Thyroid gland (tissue), 4 donors: ENCODE data around the gene RASGRP4. TPM values are rescaled to one million over a fixed set of nuclear protein-coding genes. Genes with fewer than 3 reads are reported as not detected.

Experiments used
- DNase-seq, 2 donors: peaks; one replicate each; pipeline ENCODE4 v3.0.0-alpha.2; 2019
- H3K27ac ChIP-seq, 3 donors: fragments of 200-600 bp; sonication (generic); 1 replicate in 2 of 3; 2 replicates in 1 of 3; pipeline ENCODE4 v1.5.1; 2016 to 2019; ENCODE audit warnings: mild to moderate bottlenecking in 1 of 3, moderate library complexity in 1 of 3
- H3K27me3 ChIP-seq: fragments of 200-600 bp; sonication (generic); one replicate; pipeline ENCODE4 v1.5.1; 2019
- H3K36me3 ChIP-seq, 2 donors: fragments of 200-600 bp; sonication (generic); one replicate each; pipeline ENCODE4 v1.5.1; 2016 to 2019
- H3K4me1 ChIP-seq, 2 donors: fragments of 200-600 bp; sonication (generic); one replicate each; pipeline ENCODE4 v1.5.1; 2017 to 2019
- H3K4me3 ChIP-seq, 3 donors: fragments of 200-600 bp; sonication (generic); replicated peaks in 1 of 3; 1 replicate in 2 of 3; 2 replicates in 1 of 3; pipeline ENCODE4 v1.5.1; 2016; ENCODE audit warnings: mild to moderate bottlenecking in 1 of 3
- H3K9me3 ChIP-seq: fragments of 200-600 bp; sonication (generic); one replicate; pipeline ENCODE4 v1.5.1; 2017
- POLR2A ChIP-seq, 2 donors: fragments of 450-650 bp; IDR thresholded peaks; one replicate each; pipeline ENCODE4 v1.6.1; 2017; ENCODE audit warnings: antibody characterized with exemption in 2 of 2, mild to moderate bottlenecking in 2 of 2, moderate library complexity in 1 of 2
- WGBS, 2 donors: methylation state at CpG; one replicate each; pipeline ENCODE4 v1.1.5; 2017; 5-methylcytosine and 5-hydroxymethylcytosine counted together
- intact Hi-C: fragments of 100-400 bp; cut with DNase I; formaldehyde crosslinking; loops from one replicate; pipeline ENCODE4 v1.15.1; 2023
- total RNA-seq, 4 donors: library from RNA; depleted of rRNA; stranded (reverse); fragments of >200 nt; gene quantifications; one replicate each; pipeline ENCODE4 v1.2.3, GENCODE V29; 2016
- TF ChIP-seq, protein P1 (sequence below), 6 experiments: fragments of 200-600 bp in 3 of 6; fragments of 450-650 bp in 3 of 6; sonication (generic) in 3 of 6; IDR thresholded peaks; one replicate each; pipeline ENCODE4 v1.5.1; 2016 to 2019; ENCODE audit warnings: antibody characterized with exemption in 6 of 6, mild to moderate bottlenecking in 2 of 6, inconsistent platforms in 1 of 6, moderate library complexity in 1 of 6

The RASGRP4 gene
- total RNA-seq, 4 donors from 2014 or later = 0.89 to 1.7 (median 1.2) TPM

- WGBS, 2 donors = 93 to 97% methylated on average over 4 of the region's 4 CpGs
- no peak overlapping the region for H3K4me3 ChIP-seq
- peaks cover 14 to 15% of the 10 kb centered on the region in 2 donors for H3K4me1 ChIP-seq
- no peaks in the 10 kb centered on the region for H3K9me3 ChIP-seq
- TF ChIP-seq POLR2A (IDR thresholded peaks at IDR 0.05) = no peak
- TF ChIP-seq, protein P1, sequence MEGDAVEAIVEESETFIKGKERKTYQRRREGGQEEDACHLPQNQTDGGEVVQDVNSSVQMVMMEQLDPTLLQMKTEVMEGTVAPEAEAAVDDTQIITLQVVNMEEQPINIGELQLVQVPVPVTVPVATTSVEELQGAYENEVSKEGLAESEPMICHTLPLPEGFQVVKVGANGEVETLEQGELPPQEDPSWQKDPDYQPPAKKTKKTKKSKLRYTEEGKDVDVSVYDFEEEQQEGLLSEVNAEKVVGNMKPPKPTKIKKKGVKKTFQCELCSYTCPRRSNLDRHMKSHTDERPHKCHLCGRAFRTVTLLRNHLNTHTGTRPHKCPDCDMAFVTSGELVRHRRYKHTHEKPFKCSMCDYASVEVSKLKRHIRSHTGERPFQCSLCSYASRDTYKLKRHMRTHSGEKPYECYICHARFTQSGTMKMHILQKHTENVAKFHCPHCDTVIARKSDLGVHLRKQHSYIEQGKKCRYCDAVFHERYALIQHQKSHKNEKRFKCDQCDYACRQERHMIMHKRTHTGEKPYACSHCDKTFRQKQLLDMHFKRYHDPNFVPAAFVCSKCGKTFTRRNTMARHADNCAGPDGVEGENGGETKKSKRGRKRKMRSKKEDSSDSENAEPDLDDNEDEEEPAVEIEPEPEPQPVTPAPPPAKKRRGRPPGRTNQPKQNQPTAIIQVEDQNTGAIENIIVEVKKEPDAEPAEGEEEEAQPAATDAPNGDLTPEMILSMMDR (IDR thresholded peaks at IDR 0.05) = no peak
- H3K36me3 ChIP-seq = peaks cover 13 to 35% of the 10 kb centered on the region in 2 donors
- no peak for DNase-seq
- intact Hi-C loops = no loop called here
- no peaks in the 10 kb centered on the region for H3K27me3 ChIP-seq
- H3K27ac ChIP-seq = no peak overlapping the region
These were observed 49.0 kb downstream of the RASGRP4 start for GRCh38 chr19:38377052-38377451.

DNA sequence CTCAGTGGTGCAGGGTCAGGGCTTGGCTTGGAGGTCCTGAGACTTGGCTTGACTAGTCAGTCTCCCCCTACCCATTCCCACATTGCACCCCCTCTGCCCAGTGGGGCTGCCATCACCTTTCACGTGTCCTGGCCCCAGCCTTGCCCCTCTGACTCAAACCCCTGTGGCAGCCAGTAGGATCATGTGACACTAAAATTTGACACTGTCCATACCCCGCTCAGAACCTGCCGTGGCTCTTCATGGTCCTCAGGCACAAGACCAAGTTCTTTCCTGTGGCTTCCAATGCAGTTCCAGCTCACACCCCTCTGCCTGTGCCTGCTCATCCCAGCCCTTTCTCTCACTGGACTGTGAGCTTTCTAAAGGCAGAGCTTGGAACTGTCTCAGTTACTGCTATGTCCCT, 49.4 kb downstream of the RASGRP4 start:
- H3K4me3 ChIP-seq = no peak overlapping the region
- H3K27me3 ChIP-seq = no peaks in the 10 kb centered on the region
- H3K4me1 ChIP-seq = peaks cover 14 to 15% of the 10 kb centered on the region in 2 donors
- TF ChIP-seq POLR2A (IDR thresholded peaks at IDR 0.05) = no peak
- TF ChIP-seq, protein P1 (IDR thresholded peaks at IDR 0.05) = no peak
- no peak for DNase-seq
- peaks cover 9 to 30% of the 10 kb centered on the region in 2 donors for H3K36me3 ChIP-seq
- no peaks in the 10 kb centered on the region for H3K9me3 ChIP-seq
- WGBS, 2 donors = 86% methylated on average over 3 of the region's 3 CpGs
- intact Hi-C loops = no loop called here
- H3K27ac ChIP-seq = no peak overlapping the region

DNA sequence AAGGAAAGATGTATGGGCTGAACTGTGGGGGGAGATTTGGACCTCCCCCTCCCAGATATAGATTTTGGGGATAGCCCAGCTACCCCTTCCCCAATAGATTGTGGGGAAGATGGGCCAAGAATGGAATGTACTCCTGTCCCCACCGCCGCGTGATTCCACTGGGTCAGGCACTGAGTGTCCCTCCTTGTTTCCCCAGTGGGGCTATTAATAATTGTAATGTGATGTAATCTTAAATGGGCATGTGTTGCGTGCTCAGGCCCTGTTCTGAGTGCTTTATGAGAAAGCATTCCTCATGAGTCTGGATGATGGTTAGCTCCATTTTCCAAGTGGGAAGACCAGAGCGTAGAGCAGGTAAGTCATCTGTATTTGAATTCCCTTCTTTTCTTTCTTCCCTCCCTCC, 50.3 kb downstream of the RASGRP4 start:
- no peak for DNase-seq
- peaks cover under 1 to 22% of the 10 kb centered on the region in 2 donors for H3K36me3 ChIP-seq
- intact Hi-C loops = no loop called here
- peaks cover 14 to 15% of the 10 kb centered on the region in 2 donors for H3K4me1 ChIP-seq
- no peak for TF ChIP-seq POLR2A (IDR thresholded peaks at IDR 0.05)
- TF ChIP-seq, protein P1 (IDR thresholded peaks at IDR 0.05) = no peak
- WGBS, 2 donors = 76 to 89% methylated on average over 3 to 5 of the region's 5 CpGs
- H3K27me3 ChIP-seq = no peaks in the 10 kb centered on the region
- no peak overlapping the region for H3K27ac ChIP-seq
- peak overlapping the region in 1 of 3 donors; percentile 85 for H3K4me3 ChIP-seq
- H3K9me3 ChIP-seq = no peaks in the 10 kb centered on the region

GRCh38 chr19:38375098-38375493, 50.9 kb downstream of the RASGRP4 start:
- DNase-seq = no peak
- Histone ChIP-seq H3K4me1 (peaks cover 14 to 15% of the 10 kb centered on the region in 2 donors), H3K9me3 (no peaks in the 10 kb centered on the region), H3K4me3 (peak overlapping the region; percentile 69 to 99 (median 85)), H3K27ac (peak overlapping the region; percentile 86 to 90 (median 86)), H3K36me3 (peaks cover 0 to 16% of the 10 kb centered on the region in 2 donors), H3K27me3 (no peaks in the 10 kb centered on the region)
- 1% methylated on average over 18 of the region's 18 CpGs for WGBS, 2 donors
- intact Hi-C loops = no loop called here
- TF ChIP-seq, protein P1 (IDR thresholded peaks at IDR 0.05) = no peak
- TF ChIP-seq POLR2A (IDR thresholded peaks at IDR 0.05) = no peak

- TF ChIP-seq, protein P1 (IDR thresholded peaks at IDR 0.05) = peak in 2 of 6 experiments; percentile 9 to 16
- TF ChIP-seq POLR2A (IDR thresholded peaks at IDR 0.05) = peak; percentile 41 to 98
- DNase-seq = peak; percentile 100
- 0 to 1% methylated on average over 17 to 57 of the region's 65 CpGs for WGBS, 2 donors
- Histone ChIP-seq H3K27ac (peak within 1 kb of the TSS; percentile 86 to 90 (median 86)), H3K36me3 (peaks cover 0 to 12% of the 10 kb centered on the region in 2 donors), H3K4me1 (peaks cover 14 to 15% of the 10 kb centered on the region in 2 donors), H3K4me3 (peak within 1 kb of the TSS; percentile 69 to 99 (median 85)), H3K27me3 (no peaks in the 10 kb centered on the region), H3K9me3 (no peaks in the 10 kb centered on the region)
- intact Hi-C loops = loop anchor here (5.0 kb wide), 2 partner anchors 37 to 132 kb away; partner anchors contain the start of gene CATSPERG
These were observed 51.5 kb downstream of the RASGRP4 start, which contains the start of gene PSMD8 for GRCh38 chr19:38374332-38375097. PSMD8 (plus strand) TSS chr19:38374571; CDS start chr19:38374602, 31 bp downstream.
